Measurements from ENCODE around the gene ITGB5.

The ITGB5 gene

GRCh38 chr3:124858275-124858674, 28.9 kb downstream of the ITGB5 start:
- no peak for DNase-seq

- no peak for DNase-seq
Observed at GRCh38 chr3:124856677-124857076, 30.5 kb downstream of the ITGB5 start.

- DNase-seq: no peak
Observed at GRCh38 chr3:124854009-124854408, 33.2 kb downstream of the ITGB5 start.

DNA sequence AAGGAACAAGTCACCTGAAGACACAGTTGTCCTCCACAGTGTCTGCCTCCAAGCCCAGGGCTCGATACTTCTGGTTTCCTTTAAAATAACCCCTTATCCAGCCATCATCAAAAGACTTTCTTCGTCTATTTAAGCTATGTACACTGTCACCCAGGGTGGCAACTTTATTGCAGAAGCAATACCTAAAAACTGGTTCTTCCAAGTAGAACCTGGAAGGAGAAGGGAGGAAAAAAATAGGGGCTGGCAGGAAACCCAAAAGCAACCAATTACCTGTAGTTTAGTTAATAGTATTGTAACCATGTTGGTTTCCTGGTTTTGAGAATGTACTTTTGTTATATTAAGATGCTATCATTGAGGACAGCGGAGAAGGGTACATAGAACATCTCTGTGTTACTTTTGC, 33.7 kb downstream of the ITGB5 start:
- DNase-seq: no peak

DNA sequence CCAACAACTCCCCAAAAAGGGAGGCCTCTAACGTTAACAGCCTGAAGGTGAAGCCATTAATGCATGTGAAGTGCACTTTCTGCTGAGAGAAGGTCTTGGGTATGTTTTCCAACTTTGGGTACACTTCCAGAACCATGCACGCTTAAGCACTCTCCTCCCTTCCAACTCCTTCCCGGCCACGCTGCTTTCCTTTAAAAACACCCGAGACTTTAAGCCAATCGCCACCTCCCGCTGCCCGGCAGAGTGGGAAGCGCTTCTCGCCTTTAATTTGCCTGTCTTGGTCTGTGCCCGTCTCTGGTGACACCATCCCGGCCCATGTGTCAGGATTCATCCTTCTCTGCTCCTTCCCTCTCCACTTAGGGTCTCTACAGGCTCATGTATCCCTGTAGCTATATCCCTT, 35.3 kb downstream of the ITGB5 start:
- DNase-seq: no peak

DNA sequence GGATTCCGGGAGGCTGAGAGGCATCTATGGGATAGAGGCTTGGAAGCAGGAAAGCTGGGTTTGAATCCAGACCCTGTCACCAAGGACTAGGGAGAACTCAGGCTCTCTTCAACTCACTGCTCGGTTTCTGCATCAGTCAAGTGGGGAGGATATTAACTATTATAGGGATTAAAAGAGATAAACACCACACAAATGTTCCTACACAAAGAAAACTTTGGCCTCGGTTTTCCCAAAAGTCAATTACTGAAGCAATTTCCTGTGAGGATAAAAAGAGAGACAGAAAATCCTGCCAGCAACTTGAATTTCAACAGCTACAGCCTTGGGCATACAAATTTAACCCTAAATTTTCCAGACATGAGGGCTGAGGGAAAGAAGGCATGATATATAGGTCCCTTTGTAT, 36.0 kb downstream of the ITGB5 start:
- no peak for DNase-seq

DNA sequence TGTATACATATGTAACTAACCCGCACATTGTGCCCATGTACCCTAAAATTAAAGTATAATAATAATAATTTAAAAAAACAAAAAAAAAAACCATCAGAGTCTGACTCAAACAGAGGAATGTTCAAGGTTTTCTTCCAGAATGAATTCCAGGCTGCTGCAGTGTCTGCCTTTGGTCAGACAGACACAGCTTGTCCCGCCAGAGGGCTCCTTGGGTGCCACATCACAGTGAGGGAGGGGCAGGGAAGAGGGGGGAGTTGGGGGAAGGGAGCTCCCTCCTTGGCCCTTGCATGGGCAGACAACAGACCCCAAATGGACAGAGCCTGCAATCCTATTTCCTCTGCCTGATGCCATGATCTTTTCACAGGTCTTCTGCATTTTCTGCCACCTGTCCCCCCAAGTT, 36.5 kb downstream of the ITGB5 start:
- no peak for DNase-seq

DNA sequence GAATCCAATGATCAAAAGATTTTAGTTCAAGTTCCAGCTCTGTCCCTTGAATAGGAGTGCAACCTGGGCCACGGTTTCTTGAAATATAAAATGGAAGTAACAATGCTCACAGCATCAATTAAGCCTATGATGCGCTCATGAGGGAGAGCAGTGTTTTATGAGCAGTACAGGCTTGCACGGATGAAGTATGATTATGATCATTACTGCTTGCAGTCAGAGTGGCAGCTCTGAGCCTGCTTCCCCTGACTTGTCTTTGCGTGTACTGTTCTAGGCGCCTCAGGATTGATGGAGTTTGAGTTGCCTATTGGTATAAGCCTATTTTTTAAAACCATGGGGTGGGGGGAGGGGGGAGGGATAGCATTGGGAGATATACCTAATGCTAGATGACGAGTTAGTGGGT, 37.0 kb downstream of the ITGB5 start:
- DNase-seq: no peak

GRCh38 chr3:124848300-124848699, 38.9 kb downstream of the ITGB5 start:
- no peak for DNase-seq

GRCh38 chr3:124847863-124848262, 39.3 kb downstream of the ITGB5 start:
- DNase-seq: no peak

- DNase-seq: no peak
Observed at GRCh38 chr3:124847051-124847450, 40.1 kb downstream of the ITGB5 start.

DNA sequence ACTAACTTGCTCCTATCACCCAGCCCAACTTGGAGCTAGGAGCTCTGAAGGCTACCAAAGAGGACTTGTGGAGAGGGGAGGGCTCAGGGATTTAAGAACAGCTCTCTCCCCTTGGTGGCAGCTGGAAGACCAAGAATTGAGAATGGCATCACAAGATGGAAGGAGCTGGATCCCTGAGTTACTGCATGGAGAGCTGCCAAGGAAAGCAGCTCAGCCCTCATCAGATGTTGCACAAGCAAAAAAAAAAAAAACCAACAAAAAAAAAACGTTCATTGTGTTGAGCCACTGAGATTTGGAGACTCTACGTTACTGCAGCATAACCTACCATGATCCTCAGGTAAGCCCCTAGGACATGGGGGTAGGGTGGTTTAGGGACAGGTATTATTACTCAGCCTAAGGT, 41.0 kb downstream of the ITGB5 start:
- DNase-seq: no peak

GRCh38 chr3:124845406-124845805, 41.8 kb downstream of the ITGB5 start:
- no peak for DNase-seq

DNA sequence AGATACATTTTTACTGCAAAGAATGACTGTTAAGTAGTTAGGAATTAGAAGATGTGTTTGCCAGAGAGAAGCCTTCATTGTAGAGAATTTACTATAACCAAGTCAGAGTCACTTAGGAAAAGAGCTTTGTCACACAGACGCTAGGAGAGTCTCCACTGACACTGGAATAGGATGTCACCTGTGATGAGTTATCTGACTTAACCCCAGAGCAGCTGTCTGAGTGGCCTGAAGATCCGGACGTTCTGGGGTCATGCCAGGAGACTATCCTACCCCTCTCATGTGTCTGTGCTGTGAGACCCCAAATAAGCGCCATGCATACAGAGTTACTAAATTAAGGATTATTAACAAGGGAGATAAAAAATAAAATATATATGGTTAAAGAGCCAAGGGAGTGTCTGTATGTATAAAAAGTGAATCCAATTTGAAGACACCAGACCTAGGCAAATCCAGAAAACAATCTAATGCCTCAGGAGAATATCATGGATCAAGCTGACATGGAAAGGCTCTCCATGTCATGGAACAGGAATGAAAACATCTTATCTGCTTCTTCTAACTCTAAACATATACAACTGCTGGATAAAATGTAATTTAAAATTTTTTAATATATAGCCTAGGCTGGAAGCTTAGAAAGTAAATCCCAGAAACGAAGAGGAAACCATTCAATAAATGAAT, 43.5 kb downstream of the ITGB5 start:
- no peak for DNase-seq

- no peak for DNase-seq
Observed at GRCh38 chr3:124843047-124843446, 44.1 kb downstream of the ITGB5 start.

DNA sequence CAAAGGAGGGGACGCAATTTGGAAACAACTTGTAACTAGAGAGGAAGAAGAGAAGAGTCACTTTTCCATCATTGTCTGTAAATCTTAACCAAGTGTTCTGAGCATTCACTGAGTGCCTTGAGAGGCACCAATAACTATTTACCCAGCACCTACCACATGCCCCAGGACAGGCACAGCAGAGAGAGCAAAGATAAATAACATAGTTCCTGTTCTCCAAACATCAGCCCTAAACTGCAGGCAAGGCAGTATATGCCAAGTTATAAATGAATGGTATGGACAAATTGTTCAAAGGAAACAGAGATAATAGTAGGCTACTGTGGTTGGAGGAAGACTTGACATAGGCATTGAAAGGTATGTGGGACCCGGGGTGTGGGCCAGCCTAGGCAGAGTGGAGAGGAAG, 45.6 kb downstream of the ITGB5 start:
- no peak for DNase-seq

GRCh38 chr3:124840331-124840730, 46.8 kb downstream of the ITGB5 start:
- no peak for DNase-seq

GRCh38 chr3:124839896-124840295, 47.3 kb downstream of the ITGB5 start:
- DNase-seq: no peak

GRCh38 chr3:124838963-124839362, 48.2 kb downstream of the ITGB5 start:
- DNase-seq: no peak

GRCh38 chr3:124837730-124838186, 49.4 kb downstream of the ITGB5 start:
- no peak for DNase-seq

- no peak for DNase-seq
Observed at GRCh38 chr3:124837065-124837464, 50.1 kb downstream of the ITGB5 start.

DNA sequence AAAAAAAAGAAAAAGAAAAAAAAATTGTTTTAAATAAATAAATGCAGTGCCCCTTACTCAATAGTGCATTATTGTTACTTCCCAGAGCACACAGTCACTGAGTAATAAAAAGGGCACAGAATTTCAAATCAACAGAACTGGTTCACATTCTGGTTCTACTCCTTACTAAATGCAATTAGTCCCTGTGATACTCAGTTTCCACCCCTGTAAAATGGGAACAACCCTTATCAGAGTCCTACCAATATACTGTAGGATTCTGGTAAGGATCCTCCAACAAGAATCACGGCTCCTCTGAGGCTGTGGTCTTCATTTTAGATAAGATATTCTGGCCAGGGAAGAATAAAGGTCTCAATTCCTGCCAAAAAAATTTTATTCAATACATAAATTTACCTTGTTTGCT, 50.7 kb downstream of the ITGB5 start:
- no peak for DNase-seq

DNA sequence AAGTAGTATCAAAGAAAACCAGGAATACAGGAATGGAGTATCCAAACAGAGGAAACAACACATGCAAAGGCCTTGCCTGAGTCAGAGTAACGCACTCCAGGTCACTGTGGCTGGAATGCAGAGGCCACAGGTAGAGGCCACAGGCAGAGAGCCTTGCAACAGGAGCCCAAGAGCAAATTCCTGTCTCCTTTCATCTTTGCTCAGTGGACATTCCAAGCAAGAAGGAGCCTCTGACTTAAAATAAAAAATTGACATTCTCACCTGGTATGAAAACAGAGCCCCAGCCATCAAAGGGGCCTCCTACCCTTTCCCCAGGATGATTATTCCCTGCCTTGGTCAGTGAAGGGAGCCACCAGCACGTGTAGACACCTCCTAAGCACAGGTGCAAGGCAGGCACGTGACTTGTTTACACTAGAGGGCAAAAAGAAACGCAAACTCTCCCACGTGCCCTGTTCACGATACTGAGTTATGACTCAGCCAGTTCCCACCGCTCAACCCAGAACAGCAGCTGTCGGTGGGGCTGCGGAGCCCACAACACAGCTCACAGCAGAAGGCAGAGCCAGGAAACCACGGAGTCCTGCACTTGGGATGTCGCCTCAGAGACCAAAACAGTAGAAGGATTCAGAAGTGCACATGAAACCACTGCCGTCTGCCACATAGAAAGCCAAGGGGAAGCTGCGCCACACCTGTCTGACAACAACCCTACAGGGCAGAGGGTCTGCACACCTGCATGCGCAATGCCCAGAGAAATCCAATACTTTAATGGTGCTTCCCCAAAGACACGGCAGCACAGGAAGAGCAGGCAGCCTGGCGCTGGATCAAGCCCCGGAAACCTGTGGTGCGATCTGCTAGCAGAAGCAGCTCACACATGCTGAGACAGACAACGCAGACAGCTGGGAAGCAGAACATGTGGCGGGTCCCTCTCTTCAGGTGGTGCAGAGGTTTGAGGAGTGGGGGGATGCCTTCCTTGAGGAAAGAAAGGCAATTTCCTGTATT, 52.1 kb downstream of the ITGB5 start:
- DNase-seq: peak; percentile 79

DNA sequence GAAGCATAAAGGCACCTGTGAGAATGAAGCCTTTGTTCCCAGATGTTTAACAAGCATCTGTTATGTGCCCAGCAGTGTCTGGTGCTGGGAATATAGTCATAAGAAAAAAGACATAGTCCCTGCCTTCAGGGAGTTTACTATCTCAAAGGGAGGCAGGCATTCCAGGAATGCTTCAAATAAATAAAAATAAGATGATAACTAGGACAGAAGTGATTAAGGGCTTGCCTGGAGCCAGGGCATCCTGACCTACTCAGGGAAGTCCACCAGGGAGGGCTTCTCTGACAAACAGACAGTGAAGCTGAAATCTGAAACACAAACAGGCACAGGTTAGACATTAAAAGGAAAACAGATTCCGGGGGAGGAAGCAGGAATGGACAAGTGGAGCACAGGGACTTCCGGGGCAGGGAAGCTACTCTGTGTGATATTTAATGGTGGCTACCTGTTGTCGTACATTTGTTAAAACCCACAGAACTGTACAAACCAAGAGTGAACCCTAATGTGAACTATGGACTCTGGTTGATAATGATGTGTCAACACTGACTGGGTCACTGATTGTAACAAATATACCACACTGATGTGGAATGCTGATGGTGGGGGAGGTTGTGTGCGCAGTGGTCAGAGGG, 53.3 kb downstream of the ITGB5 start:
- DNase-seq: no peak

Measured in NCI-H510A treated with DMSO at 0.1 percent for 48 hours (cell line).